Measurements from ENCODE around the gene BABAM2.
A peak's percentile ranks its signal among the peaks of the same experiment; 100 is the strongest.

The BABAM2 gene

DNA sequence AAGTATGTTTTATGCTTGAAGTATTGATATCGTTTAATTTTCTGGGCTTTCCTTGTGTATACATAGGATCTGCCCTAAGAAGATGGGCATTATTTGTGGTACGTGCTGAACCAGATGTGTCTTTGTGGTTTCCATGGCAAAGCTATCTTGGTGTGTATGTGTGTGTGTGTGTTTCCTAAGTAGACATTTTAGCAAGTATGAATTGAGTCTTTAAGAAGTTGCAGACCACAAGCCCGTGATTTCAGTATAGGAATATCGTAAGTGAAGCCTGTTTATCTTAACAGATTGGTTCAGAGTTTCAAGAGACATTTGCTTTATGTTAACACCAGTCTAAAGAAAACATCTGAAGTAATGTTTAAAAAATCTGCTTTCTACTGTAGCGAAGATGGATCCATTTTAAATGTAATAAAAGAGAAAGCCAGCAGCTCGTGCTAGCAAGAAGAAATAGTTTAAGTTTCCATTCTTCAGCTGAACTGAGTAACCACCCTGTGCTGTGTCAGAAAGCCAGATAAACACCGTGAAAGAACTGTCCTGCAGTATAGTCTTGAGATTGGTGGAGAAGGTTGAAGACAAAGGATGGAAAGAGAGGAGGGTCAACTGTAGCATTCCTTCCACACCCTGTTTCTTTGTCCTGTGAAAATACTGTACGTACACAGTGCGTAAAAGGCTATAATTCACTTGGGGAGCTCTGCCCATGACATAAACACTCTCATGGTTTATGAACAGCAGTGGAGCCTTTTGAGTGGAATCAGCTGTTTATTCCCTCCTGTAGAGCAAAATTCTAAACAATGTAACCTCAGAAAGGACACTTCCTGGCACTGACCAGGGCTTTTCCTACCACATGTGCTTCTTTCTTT is 410.2 kb downstream of the BABAM2 start:
- Histone ChIP-seq H3K4me3 (ENCODE audit: low read length in 2 of 2) (peak overlapping the region; percentile 57 to 58), H3K4me1 (ENCODE audit: control insufficient read depth, insufficient read depth, low read length) (peaks cover 6% of the 10 kb centered on the region), H3K27me3 (ENCODE audit: control insufficient read depth in 1 of 2, insufficient read depth in 2 of 2, low read length in 2 of 2) (no peaks in the 10 kb centered on the region), H3K36me3 (ENCODE audit: control insufficient read depth in 2 of 2, insufficient read depth in 2 of 2, low read length in 2 of 2) (peaks cover 3 to 4% of the 10 kb centered on the region in 2 donors), H3K9me3 (ENCODE audit: control insufficient read depth in 2 of 2, low read length in 2 of 2) (no peaks in the 10 kb centered on the region), H3K27ac (ENCODE audit: low read length) (peak overlapping the region; percentile 87), H3K9ac (ENCODE audit: low read length in 2 of 2) (peak overlapping the region; percentile 55 to 78)

DNA sequence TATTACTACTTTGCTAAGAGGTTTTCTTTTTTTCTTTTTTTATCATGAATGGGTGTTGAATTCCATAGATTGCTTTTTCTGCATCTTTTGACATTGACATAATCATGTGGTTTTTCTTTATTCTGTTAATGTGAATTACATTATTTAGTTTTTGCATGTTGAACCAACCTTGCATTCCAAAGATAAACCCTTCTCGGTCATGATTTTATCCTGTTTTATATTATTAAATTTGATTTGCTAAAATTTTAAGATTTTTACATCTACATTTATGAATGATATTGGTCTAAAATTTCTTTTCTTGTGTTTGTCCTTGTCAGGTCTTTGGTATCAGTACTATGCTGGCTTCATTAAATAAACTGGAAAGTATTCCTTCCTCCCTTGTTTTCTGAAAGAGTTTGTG is 414.7 kb downstream of the BABAM2 start:
- Histone ChIP-seq H3K9me3 (ENCODE audit: control insufficient read depth in 2 of 2, low read length in 2 of 2) (no peaks in the 10 kb centered on the region), H3K27me3 (ENCODE audit: control insufficient read depth in 1 of 2, insufficient read depth in 2 of 2, low read length in 2 of 2) (no peaks in the 10 kb centered on the region), H3K9ac (ENCODE audit: low read length in 2 of 2) (no peak overlapping the region)

DNA sequence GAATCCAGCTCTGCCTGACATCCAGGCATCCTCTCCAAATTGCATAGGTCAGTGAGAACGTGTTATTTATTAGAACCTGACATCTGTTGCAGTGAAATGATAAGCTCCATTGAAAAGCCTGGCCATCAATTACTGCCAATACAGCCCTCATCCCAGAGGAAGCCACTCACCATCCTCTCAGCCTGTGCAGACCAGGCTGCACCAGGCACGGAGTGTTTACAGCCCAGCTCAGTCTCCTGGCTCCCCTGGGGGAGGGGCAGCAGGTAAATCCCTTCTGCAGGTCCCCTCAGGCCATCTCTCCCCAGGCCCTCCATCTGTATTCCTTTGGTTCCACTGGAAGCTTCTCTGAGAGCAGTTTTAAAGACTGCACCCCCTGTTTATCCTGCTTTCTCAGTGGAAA is 419.6 kb downstream of the BABAM2 start:
- Histone ChIP-seq H3K27me3 (ENCODE audit: control insufficient read depth in 1 of 2, insufficient read depth in 2 of 2, low read length in 2 of 2) (no peaks in the 10 kb centered on the region), H3K36me3 (ENCODE audit: control insufficient read depth in 2 of 2, insufficient read depth in 2 of 2, low read length in 2 of 2) (peaks cover 0 to 2% of the 10 kb centered on the region in 2 donors), H3K9ac (ENCODE audit: low read length in 2 of 2) (no peak overlapping the region)

More for the DNA sequence above, 414.7 kb downstream of the BABAM2 start:
- H3K4me3 ChIP-seq (ENCODE audit: low read length in 2 of 2) = no peak overlapping the region
- peaks cover 6% of the 10 kb centered on the region for H3K4me1 ChIP-seq (ENCODE audit: control insufficient read depth, insufficient read depth, low read length)
- peaks cover 0 to 2% of the 10 kb centered on the region in 2 donors for H3K36me3 ChIP-seq (ENCODE audit: control insufficient read depth in 2 of 2, insufficient read depth in 2 of 2, low read length in 2 of 2)
- no peak overlapping the region for H3K27ac ChIP-seq (ENCODE audit: low read length)

DNA sequence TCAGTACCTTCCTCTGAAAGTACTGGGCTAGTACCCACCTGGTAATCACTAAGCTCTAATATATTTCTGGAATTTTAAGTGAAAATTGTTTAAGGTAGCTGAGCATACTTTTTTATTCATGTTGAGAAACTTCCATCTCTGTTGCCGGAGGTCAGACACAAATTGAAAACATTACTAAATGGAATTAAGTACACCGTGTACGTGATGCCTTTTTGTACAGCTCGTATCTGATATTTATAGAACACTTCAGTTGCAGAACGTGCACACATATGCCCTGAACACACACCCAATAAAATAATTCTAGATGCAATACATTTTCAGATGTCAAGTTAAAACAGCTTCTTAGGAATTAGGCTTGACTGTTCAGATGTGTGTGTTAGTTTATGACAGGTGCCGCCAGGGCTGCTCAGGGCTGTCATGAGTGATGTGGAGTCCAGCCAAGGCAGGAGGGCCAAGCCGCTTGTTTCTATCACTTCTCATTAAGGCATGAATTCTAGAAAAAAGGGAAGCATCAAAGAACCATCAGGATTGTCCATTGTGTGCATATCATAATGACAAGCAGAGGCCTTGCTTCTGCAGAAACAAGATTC is 421.2 kb downstream of the BABAM2 start:
- Histone ChIP-seq H3K27ac (ENCODE audit: low read length) (no peak overlapping the region), H3K4me1 (ENCODE audit: control insufficient read depth, insufficient read depth, low read length) (no peaks in the 10 kb centered on the region), H3K4me3 (ENCODE audit: low read length in 2 of 2) (no peak overlapping the region), H3K9me3 (ENCODE audit: control insufficient read depth in 2 of 2, low read length in 2 of 2) (no peaks in the 10 kb centered on the region), H3K27me3 (ENCODE audit: control insufficient read depth in 1 of 2, insufficient read depth in 2 of 2, low read length in 2 of 2) (no peaks in the 10 kb centered on the region), H3K9ac (ENCODE audit: low read length in 2 of 2) (no peak overlapping the region), H3K36me3 (ENCODE audit: control insufficient read depth in 2 of 2, insufficient read depth in 2 of 2, low read length in 2 of 2) (peaks cover 0 to 3% of the 10 kb centered on the region in 2 donors)

More for the DNA sequence above, 419.6 kb downstream of the BABAM2 start:
- Histone ChIP-seq H3K27ac (ENCODE audit: low read length) (no peak overlapping the region), H3K4me1 (ENCODE audit: control insufficient read depth, insufficient read depth, low read length) (no peaks in the 10 kb centered on the region), H3K9me3 (ENCODE audit: control insufficient read depth in 2 of 2, low read length in 2 of 2) (no peaks in the 10 kb centered on the region), H3K4me3 (ENCODE audit: low read length in 2 of 2) (no peak overlapping the region)

DNA sequence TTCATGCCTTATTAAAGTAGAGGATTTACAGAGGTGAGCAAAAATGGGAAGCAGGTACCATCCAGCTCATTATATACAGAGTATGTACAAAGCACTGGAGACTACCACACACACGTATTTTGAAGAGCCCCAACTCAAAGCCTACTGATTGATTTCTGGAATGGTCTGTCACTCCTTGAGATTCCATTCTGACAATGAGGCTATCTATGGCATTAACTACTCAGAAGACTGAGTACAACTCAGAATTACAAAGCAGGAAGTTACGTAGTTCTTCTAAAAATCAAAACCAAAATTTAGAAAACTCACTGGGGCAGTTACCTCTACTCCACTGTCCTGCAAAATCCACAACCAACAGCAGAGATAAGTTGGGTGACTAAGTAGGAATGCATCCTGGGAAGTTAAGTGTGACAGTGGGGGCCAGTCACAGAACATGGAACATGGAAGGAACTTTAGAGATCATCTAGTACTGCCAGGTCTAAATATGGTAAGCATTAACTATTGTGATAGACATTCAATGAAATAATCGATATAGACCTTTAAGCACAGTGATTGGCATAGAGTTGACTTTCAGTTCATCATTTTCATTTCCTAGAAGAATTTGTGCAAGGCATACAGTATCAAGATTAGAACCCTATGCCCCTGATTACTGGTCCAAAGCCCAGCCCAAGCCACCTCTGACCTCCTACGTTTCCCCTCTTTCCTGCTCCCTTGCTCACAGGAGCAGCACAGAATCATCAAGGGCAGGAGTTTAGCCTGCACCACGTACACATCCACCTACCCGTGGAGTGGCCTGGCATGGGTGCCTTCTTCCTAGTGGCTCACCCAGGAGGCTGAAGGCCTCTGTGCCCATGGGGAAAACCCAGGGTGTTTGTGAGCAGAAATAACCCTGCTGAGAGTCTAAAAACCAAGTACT is 422.0 kb downstream of the BABAM2 start:
- Histone ChIP-seq H3K27ac (ENCODE audit: low read length) (no peak overlapping the region), H3K27me3 (ENCODE audit: control insufficient read depth in 1 of 2, insufficient read depth in 2 of 2, low read length in 2 of 2) (no peaks in the 10 kb centered on the region), H3K4me1 (ENCODE audit: control insufficient read depth, insufficient read depth, low read length) (no peaks in the 10 kb centered on the region), H3K4me3 (ENCODE audit: low read length in 2 of 2) (no peak overlapping the region), H3K9ac (ENCODE audit: low read length in 2 of 2) (no peak overlapping the region), H3K36me3 (ENCODE audit: control insufficient read depth in 2 of 2, insufficient read depth in 2 of 2, low read length in 2 of 2) (peaks cover 0 to 3% of the 10 kb centered on the region in 2 donors), H3K9me3 (ENCODE audit: control insufficient read depth in 2 of 2, low read length in 2 of 2) (no peaks in the 10 kb centered on the region)

DNA sequence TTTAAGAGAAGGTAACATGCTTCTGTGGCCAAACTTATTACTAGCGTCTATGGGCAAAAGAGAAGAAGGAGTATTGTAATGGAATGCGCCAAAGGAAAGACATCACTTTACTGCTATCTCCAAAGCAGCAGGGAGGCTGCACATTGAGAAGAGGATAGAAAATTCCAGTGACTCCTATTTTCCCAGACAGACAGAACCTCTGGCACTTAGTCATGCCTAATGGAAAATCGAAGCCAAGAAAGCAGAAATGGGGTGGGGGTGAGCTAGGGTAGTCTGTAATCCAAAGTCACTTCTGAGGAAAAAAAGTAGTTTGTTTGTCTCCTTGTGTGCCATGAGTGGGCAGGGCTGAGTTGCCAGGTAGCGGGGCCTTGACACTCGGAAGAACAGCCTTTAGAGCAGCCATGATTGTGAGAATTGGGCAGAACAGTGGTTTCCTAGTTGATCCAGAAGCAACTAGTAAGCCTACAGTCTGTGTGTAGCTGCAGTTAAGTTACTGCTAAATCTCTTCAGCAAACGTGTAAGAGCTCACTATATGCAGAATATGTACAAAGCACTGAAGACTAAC is 422.8 kb downstream of the BABAM2 start:
- Histone ChIP-seq H3K9ac (ENCODE audit: low read length in 2 of 2) (no peak overlapping the region), H3K4me1 (ENCODE audit: control insufficient read depth, insufficient read depth, low read length) (no peaks in the 10 kb centered on the region), H3K27ac (ENCODE audit: low read length) (no peak overlapping the region), H3K27me3 (ENCODE audit: control insufficient read depth in 1 of 2, insufficient read depth in 2 of 2, low read length in 2 of 2) (no peaks in the 10 kb centered on the region), H3K4me3 (ENCODE audit: low read length in 2 of 2) (no peak overlapping the region), H3K36me3 (ENCODE audit: control insufficient read depth in 2 of 2, insufficient read depth in 2 of 2, low read length in 2 of 2) (peaks cover 0 to 3% of the 10 kb centered on the region in 2 donors), H3K9me3 (ENCODE audit: control insufficient read depth in 2 of 2, low read length in 2 of 2) (no peaks in the 10 kb centered on the region)

DNA sequence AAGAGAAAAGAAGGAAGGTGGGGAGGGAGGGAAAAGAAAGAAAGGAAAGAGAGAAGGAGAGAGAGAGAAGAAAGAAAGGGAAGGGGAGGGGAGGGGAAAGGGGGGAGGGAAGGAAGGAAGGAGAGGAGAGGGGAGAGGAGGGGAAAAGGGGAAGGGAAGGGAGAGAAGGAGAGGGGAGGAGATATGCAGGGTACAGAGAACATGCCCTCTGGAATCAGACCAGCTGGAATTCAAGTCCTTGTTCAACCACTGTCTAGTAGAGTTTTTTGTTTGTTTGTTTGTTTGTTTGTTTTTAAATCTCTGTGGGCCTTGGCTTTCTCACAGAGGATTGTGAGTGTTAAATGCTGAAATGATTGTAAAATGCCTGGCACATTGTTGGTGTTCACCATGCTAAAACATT is 424.4 kb downstream of the BABAM2 start:
- peaks cover 6% of the 10 kb centered on the region for H3K4me1 ChIP-seq (ENCODE audit: control insufficient read depth, insufficient read depth, low read length)
- peaks cover 0 to 2% of the 10 kb centered on the region in 2 donors for H3K36me3 ChIP-seq (ENCODE audit: control insufficient read depth in 2 of 2, insufficient read depth in 2 of 2, low read length in 2 of 2)
- H3K9ac ChIP-seq (ENCODE audit: low read length in 2 of 2) = no peak overlapping the region
- no peak overlapping the region for H3K4me3 ChIP-seq (ENCODE audit: low read length in 2 of 2)
- H3K27ac ChIP-seq (ENCODE audit: low read length) = no peak overlapping the region
- no peaks in the 10 kb centered on the region for H3K9me3 ChIP-seq (ENCODE audit: control insufficient read depth in 2 of 2, low read length in 2 of 2)
- no peaks in the 10 kb centered on the region for H3K27me3 ChIP-seq (ENCODE audit: control insufficient read depth in 1 of 2, insufficient read depth in 2 of 2, low read length in 2 of 2)

DNA sequence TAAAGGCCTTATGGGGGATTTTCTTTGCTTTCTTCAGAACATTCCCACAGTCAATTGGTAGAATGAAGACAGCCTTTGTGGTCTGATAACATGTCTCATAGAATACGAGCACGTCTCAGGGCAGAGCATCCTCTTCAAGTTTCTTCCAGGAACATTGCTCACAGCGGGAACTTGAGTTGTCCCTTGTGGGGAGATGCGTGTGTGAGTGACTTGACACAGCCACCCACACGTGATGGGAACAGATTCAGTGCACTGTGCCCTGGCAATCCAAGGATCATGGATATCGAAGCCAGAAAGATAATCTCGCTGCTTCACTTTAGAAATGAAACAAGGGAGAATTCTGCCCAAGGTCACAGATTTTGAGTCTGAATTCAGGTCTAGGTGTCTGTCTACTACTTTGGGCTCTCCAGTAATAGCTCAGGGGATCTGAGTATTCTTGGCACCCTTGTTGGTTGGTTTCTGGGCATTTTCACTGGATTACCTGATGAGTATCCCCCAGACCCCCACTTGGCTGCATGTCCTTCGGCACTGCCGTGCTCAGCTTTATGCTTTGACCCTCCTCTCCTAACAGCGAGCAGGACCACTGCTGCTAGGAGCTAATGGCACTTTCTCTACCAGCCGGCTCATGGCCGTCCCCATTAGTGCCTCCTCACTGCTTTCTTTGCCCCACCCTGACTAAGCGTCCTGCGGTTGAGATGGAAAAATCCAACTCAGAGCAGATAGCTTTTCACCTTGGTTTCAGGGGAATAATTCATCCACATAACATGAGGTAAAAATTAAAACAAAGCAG is 426.2 kb downstream of the BABAM2 start:
- Histone ChIP-seq H3K9ac (ENCODE audit: low read length in 2 of 2) (no peak overlapping the region), H3K9me3 (ENCODE audit: control insufficient read depth in 2 of 2, low read length in 2 of 2) (no peaks in the 10 kb centered on the region), H3K4me1 (ENCODE audit: control insufficient read depth, insufficient read depth, low read length) (peaks cover 12% of the 10 kb centered on the region), H3K4me3 (ENCODE audit: low read length in 2 of 2) (no peak overlapping the region), H3K27me3 (ENCODE audit: control insufficient read depth in 1 of 2, insufficient read depth in 2 of 2, low read length in 2 of 2) (no peaks in the 10 kb centered on the region), H3K36me3 (ENCODE audit: control insufficient read depth in 2 of 2, insufficient read depth in 2 of 2, low read length in 2 of 2) (peaks cover 0 to 2% of the 10 kb centered on the region in 2 donors), H3K27ac (ENCODE audit: low read length) (no peak overlapping the region)

DNA sequence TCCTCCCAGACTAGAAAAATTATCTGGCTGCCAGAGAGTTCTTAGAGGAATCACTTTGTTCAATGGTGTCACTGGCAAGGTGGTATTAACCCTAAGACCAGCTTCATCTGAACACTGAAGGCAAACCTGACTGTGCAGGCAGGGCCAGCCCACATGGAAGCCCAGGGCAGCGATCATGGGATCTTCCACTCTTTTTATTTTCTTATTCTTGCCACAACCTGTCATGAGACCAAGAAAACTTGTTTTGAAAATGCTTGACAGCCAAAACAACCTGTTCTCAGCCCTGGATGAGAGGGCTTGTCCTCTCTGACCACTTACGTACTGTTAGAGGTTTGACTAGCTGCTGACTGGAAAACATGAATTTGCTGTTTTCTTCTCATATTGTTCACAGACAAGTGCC is 426.9 kb downstream of the BABAM2 start:
- Histone ChIP-seq H3K36me3 (ENCODE audit: control insufficient read depth in 2 of 2, insufficient read depth in 2 of 2, low read length in 2 of 2) (peaks cover 0 to 2% of the 10 kb centered on the region in 2 donors), H3K9ac (ENCODE audit: low read length in 2 of 2) (no peak overlapping the region), H3K27me3 (ENCODE audit: control insufficient read depth in 1 of 2, insufficient read depth in 2 of 2, low read length in 2 of 2) (no peaks in the 10 kb centered on the region), H3K27ac (ENCODE audit: low read length) (no peak overlapping the region), H3K4me3 (ENCODE audit: low read length in 2 of 2) (no peak overlapping the region), H3K9me3 (ENCODE audit: control insufficient read depth in 2 of 2, low read length in 2 of 2) (no peaks in the 10 kb centered on the region), H3K4me1 (ENCODE audit: control insufficient read depth, insufficient read depth, low read length) (peaks cover 18% of the 10 kb centered on the region)

DNA sequence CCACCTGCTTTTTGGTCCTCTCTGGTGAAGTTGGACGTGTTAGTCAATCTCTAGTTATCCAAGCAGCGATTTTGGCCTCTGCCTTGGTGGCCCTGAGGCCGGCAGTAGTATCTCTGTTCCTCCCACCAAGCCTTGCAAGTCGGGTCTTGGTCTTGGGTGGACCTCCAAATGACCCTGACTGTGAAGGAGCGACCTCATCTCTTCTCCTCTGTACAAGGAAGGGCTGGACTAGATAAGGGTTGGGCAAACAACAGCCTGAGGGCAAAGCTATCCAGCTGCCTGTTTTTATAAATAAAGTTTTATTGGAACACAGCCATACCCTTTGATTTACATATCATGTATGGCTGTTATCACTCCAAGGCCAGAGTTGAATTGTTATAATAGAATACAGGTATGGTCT is 427.5 kb downstream of the BABAM2 start:
- no peak overlapping the region for H3K4me3 ChIP-seq (ENCODE audit: low read length in 2 of 2)
- no peak overlapping the region for H3K9ac ChIP-seq (ENCODE audit: low read length in 2 of 2)
- H3K36me3 ChIP-seq (ENCODE audit: control insufficient read depth in 2 of 2, insufficient read depth in 2 of 2, low read length in 2 of 2) = peaks cover 0 to 2% of the 10 kb centered on the region in 2 donors
- H3K27me3 ChIP-seq (ENCODE audit: control insufficient read depth in 1 of 2, insufficient read depth in 2 of 2, low read length in 2 of 2) = no peaks in the 10 kb centered on the region
- H3K27ac ChIP-seq (ENCODE audit: low read length) = no peak overlapping the region
- H3K9me3 ChIP-seq (ENCODE audit: control insufficient read depth in 2 of 2, low read length in 2 of 2) = no peaks in the 10 kb centered on the region
- peaks cover 23% of the 10 kb centered on the region for H3K4me1 ChIP-seq (ENCODE audit: control insufficient read depth, insufficient read depth, low read length)
